ENCODE measurements around the gene PEF1.

Gene PEF1

GRCh38 chr1:31665234-31665878, 20.7 kb upstream of the PEF1 start:
- Histone ChIP-seq H3K27ac (peak overlapping the region in 1 of 2 donors; percentile 49), H3K27me3 (no peaks in the 10 kb centered on the region), H3K4me1 (peaks cover 4 to 53% (median 43%) of the 10 kb centered on the region in 4 donors), H3K9me3 (no peaks in the 10 kb centered on the region), H3K36me3 (peaks cover 0 to 54% (median 0%) of the 10 kb centered on the region in 3 donors), H3K4me3 (no peak overlapping the region)
- no peak for TF ChIP-seq CTCF (IDR thresholded peaks at IDR 0.05)
- no peak for DNase-seq
- intact Hi-C loops (cut with DNase I; ENCODE audit: low total_unique reads) = loop anchor here (2.0 to 10.0 kb wide), 3 partner anchors 123 to 409 kb away; partner anchors contain the start of gene TMEM39B

GRCh38 chr1:31664528-31664927, 19.9 kb upstream of the PEF1 start:
- peak overlapping the region in 1 of 2 donors; percentile 49 for H3K27ac ChIP-seq
- peaks cover 2 to 45% (median 39%) of the 10 kb centered on the region in 4 donors for H3K4me1 ChIP-seq
- no peak for DNase-seq
- no peak for TF ChIP-seq CTCF (IDR thresholded peaks at IDR 0.05)
- H3K9me3 ChIP-seq = no peaks in the 10 kb centered on the region
- intact Hi-C loops (cut with DNase I; ENCODE audit: low total_unique reads) = loop anchor here (2.0 to 10.0 kb wide), 4 partner anchors 43 to 410 kb away; partner anchors contain the start of gene TMEM39B
- no peak overlapping the region for H3K4me3 ChIP-seq
- H3K36me3 ChIP-seq = peaks cover 0 to 61% (median 0%) of the 10 kb centered on the region in 3 donors
- no peaks in the 10 kb centered on the region for H3K27me3 ChIP-seq

GRCh38 chr1:31663622-31664452, 19.2 kb upstream of the PEF1 start:
- intact Hi-C loops (cut with DNase I; ENCODE audit: low total_unique reads) = loop anchor here (2.0 to 10.0 kb wide), 5 partner anchors 43 to 411 kb away; partner anchors contain the start of gene TMEM39B
- Histone ChIP-seq H3K4me1 (peaks cover 0 to 38% (median 32%) of the 10 kb centered on the region in 4 donors), H3K27me3 (no peaks in the 10 kb centered on the region), H3K27ac (peak overlapping the region in 1 of 2 donors; percentile 49), H3K9me3 (no peaks in the 10 kb centered on the region), H3K4me3 (no peak overlapping the region), H3K36me3 (peaks cover 0 to 68% (median 3%) of the 10 kb centered on the region in 3 donors)
- peak; percentile 90 to 97 for TF ChIP-seq CTCF (IDR thresholded peaks at IDR 0.05)
- peak in 1 of 2 donors; percentile 59 for DNase-seq

DNA sequence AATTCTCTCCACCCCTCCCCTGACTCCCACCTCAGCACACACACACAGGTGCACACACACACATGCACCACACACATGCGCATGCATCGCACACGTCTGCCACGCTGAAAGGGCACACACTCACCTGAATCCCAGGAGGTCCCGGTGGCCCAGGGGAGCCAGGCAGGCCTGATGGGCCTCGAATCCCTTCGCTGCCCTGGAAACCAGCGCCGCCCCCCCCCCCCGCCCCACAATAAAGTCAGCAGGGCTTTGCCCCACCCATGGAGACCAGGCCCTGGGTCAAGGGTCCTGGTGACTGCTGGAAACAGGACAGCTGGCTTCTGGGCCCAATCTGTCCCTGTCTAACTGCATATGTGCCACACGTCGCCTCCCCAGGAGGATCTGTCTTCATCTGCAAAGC, 17.8 kb upstream of the PEF1 start:
- no peak for DNase-seq
- no peaks in the 10 kb centered on the region for H3K27me3 ChIP-seq
- peaks cover 0 to 31% (median 24%) of the 10 kb centered on the region in 4 donors for H3K4me1 ChIP-seq
- H3K27ac ChIP-seq = peak overlapping the region in 1 of 2 donors; percentile 45
- TF ChIP-seq CTCF (IDR thresholded peaks at IDR 0.05) = no peak
- peaks cover 4 to 76% (median 17%) of the 10 kb centered on the region in 3 donors for H3K36me3 ChIP-seq
- H3K4me3 ChIP-seq = no peak overlapping the region
- intact Hi-C loops (cut with DNase I; ENCODE audit: low total_unique reads) = loop anchor here (2.0 to 10.0 kb wide), 4 partner anchors 45 to 412 kb away; partner anchors contain the start of gene TMEM39B
- no peaks in the 10 kb centered on the region for H3K9me3 ChIP-seq

DNA sequence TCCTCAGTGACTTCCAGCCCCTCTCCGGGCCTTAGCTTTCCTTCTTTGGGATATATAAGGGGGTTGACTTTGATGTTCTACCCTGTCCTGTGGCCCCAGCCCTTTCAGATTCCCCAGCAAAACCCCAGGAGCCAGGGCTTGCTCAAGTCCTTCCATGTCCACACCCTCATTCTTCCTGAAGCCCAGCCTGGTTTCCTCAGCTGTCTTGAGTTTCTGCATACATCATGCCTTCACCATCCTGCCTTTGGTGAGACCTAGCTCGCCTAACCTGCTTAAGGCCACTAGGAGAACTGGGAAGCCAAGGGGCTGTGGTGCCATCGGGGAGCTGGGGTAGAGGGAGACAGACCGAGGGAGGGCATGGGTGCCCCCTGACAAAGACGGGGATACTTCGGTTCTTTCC, 17.2 kb upstream of the PEF1 start:
- intact Hi-C loops (cut with DNase I; ENCODE audit: low total_unique reads) = loop anchor here (2.0 to 10.0 kb wide), 4 partner anchors 45 to 413 kb away; partner anchors contain the start of gene TMEM39B
- no peak for DNase-seq
- H3K4me1 ChIP-seq = peaks cover 0 to 25% (median 18%) of the 10 kb centered on the region in 4 donors
- H3K4me3 ChIP-seq = no peak overlapping the region
- TF ChIP-seq CTCF (IDR thresholded peaks at IDR 0.05) = no peak
- no peaks in the 10 kb centered on the region for H3K27me3 ChIP-seq
- no peaks in the 10 kb centered on the region for H3K9me3 ChIP-seq
- H3K27ac ChIP-seq = peak overlapping the region; percentile 42 to 45
- peaks cover 4 to 76% (median 21%) of the 10 kb centered on the region in 3 donors for H3K36me3 ChIP-seq
